GM19452 (cell line): Measurements from ENCODE around the gene NPEPL1.

ENCODE experiments used
- ATAC-seq: cut with Tn5 transposase; IDR thresholded peaks from one replicate; pipeline ENCODE4 v1.9.1; 2021; ENCODE audit not compliant: unreplicated experiment

Gene NPEPL1

DNA sequence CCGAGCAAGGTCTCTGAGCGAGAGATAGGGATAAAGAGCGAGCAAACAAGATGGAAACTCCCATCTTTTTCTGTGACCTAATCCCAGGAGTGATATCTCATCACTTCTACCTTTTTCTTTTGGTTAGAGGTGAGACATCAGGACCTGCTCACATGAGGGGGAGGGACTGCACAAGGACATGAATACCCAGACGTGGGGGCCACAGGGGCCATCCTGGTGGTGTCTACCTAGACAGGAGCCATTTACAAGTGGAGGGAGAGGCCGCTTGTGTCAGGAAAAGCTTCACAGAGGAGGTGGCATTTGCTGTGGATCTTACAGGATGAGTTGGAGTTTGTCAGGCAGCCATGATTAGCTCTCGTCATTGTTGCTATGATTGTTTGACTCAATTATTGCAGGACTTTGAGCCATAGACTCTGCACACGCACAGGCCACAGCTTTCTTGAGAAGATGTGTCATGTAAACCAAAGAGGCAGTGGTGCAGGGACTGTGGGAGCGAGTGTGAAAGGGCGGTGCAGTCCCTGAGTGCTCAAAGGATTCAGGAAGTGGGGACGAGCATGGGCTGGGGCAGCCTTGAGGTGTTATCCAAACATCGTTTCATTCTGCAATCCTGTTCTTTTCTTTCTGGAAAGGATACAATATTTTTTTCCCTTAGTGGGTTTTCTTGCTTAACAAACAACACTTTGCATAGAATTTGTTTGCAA lies 7.7 kb downstream of the NPEPL1 start:
- ATAC-seq, result no peak

- ATAC-seq, result no peak
Observed at GRCh38 chr20:58700823-58701222, 8.2 kb downstream of the NPEPL1 start.

- no peak for ATAC-seq
Observed at GRCh38 chr20:58701431-58702160, 9.0 kb downstream of the NPEPL1 start.

DNA sequence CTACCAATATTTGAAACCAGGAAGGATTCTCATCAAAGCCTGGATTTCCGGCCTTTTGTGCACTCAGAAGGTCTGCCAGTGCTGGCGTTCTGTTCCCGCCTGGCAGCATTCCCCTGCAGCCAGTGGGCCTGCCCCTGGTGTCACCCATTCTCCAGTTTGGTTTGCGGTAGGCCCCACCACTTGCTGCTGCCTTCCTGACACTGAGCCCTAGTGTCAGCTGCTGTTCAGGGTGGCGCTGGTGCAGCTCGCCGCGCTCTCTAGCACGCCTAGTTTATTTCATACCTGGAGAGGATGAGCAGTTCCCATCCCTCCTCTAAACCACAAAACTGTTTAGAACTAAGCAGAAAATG lies 9.5 kb downstream of the NPEPL1 start:
- ATAC-seq, result no peak

- ATAC-seq, result no peak
Observed at GRCh38 chr20:58702859-58703648, 10.5 kb downstream of the NPEPL1 start.

- ATAC-seq, result no peak
Observed at GRCh38 chr20:58703765-58704371, 11.3 kb downstream of the NPEPL1 start.

DNA sequence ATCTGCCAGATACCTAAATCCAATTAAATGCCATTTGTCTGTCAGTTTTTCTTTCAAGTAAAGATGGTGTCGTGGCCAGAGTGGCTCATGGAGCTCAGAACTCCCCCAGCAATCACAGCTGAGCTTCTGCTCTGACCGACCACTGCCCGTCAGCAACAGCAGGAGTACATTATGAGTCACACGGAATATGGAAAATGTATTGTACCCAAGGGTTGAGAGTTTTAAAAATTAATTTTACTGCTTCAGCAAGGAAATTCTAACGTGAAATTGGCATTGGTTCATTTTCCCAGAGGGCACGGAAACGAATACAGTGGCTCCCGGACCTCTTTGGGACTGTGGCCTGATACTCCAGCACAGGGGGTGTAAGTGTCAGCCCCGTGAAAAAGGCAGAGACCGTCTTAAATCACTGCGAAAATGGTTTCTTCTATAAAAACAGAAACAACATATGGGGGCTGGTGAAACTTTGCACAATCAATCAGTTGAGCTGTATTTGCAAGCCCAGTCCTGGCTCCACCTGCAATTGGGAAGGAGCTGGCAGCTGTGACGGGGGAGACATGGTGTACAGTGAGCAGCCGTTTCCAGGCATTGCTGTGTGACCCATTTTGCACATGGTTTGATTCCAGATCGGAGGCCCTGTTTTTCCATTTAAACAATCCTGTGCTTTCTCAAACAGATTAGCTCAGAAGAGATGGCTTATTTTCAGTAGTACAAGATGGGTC lies 12.8 kb downstream of the NPEPL1 start:
- ATAC-seq, result no peak

GRCh38 chr20:58706150-58706892 lies 13.7 kb downstream of the NPEPL1 start:
- no peak for ATAC-seq

DNA sequence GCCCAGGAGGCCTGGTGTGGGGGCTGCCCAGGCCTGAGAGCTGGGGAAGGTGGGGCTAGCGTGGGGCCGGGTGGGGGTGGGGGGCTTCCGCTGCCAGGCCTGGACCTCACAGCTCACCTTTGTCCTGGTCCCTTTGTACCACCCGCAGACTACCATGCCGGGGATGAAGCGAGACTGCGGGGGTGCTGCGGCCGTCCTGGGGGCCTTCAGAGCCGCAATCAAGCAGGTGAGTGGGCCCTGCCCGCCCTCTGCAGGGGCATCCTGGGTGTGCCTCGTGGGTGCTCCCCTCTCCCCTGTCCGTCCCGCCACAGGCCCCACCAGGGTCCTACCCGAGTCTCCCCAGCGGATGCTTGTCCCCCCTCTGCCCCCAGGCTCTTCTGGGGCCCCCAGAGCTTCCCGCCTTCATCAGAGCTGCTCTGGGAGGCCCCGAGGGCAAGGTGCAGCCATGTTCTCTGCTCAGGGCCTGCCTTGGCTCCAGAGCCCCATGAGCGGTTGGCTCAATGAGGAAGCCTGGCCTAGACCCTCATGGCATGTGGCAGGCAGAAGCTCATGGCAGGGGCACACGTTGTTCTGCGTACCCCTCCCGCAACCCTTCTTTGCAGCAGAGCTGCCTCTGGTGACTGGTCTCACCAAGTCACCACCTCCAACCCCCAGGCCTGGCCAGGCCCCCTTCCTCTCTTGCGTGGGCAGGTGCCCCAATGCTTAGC lies 14.5 kb downstream of the NPEPL1 start:
- no peak for ATAC-seq

GRCh38 chr20:58707770-58708169 lies 15.2 kb downstream of the NPEPL1 start:
- ATAC-seq, result no peak

GRCh38 chr20:58708246-58708931 lies 15.8 kb downstream of the NPEPL1 start:
- ATAC-seq, result no peak

DNA sequence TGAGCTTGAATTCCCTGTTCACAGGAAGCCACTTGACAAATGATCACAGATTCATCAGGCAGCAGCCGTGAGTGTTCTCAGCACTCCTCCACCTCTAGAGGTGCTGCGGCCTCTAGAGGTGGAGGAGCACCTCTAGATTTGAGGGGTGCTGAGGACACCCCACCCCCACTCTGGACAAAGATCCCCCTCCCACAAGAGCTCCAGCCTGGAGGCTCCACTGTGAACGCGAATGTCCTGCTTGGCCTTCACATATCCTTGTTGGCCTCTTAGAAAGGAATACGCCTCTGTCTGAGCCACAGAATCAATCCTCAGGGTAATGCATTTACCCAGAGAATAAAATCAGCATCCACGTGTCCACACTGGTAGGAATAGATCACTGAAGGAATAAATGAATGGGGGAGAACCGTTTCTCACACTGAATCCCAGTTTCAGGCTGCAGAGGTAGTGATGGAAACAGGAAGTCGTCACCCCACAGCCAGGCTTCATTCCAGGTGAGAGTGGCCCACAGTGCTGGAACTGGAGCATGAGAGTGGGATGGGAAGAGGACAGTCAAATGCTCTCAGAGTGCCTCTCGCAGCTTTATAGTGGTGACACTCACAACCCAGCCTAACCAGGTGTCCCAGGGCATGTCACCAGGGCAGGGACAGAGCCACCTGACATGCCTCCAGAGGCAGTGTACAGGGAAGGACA lies 16.6 kb downstream of the NPEPL1 start:
- ATAC-seq, result no peak

- no peak for ATAC-seq
Observed at GRCh38 chr20:58709703-58710039, 17.1 kb downstream of the NPEPL1 start.

- ATAC-seq, result no peak
Observed at GRCh38 chr20:58710481-58711265, 18.1 kb downstream of the NPEPL1 start.

DNA sequence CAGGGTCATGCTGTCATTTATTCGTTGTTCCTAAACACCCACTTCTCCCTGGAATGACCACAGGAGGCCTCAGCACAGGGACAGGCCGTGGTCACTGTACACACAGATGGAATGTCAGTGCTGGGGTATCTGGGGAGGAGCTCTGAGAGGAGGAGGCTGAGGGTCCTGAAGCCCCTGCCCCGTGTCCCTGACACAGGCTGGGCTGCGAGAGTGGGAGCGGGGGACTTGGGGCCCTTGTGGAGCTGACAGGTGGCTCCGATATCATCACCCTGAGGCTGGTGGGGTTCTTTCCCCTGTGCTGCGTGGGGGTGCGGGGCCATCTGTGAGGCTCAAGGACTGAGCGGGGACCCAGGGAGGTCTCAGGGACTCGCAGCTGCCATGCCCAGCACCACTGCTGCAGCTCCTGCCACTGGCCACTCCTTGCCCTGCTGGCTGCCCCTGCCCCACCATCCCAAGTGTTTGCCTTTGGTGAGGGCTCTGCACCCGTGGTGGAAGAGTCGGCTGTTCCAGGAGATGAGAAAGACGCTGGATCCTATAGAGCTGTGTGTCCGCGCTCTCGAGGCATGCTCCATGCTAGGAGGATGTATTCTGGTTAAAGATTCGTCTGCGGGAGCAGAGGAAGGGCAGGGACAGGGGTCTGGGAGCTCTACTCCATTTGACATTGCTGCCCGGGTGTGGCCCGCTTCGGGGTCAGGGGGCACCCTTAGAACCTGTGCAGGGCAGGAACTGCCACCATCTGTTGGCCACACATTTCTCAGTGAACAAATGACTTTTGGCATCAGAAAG lies 18.9 kb downstream of the NPEPL1 start:
- no peak for ATAC-seq

- no peak for ATAC-seq
Observed at GRCh38 chr20:58712151-58712791, 19.7 kb downstream of the NPEPL1 start.
